Stimulated activated CD8-positive, alpha-beta memory T cell treated with anti-CD3 and anti-CD28 coated beads, Interleukin-15, amount 100 ng/mL, for 24 hours (primary cell): ENCODE data around the gene RPL3.
"Not testable (repeated sequence)": the region's sequence is repeated elsewhere in the genome, so short reads cannot be mapped to it uniquely, and the experiment has no call there.

ENCODE experiments used
- DNase-seq: peaks from one replicate; pipeline ENCODE4 v3.0.0-alpha.2; 2020; ENCODE audit warnings: low read depth

Gene RPL3

DNA sequence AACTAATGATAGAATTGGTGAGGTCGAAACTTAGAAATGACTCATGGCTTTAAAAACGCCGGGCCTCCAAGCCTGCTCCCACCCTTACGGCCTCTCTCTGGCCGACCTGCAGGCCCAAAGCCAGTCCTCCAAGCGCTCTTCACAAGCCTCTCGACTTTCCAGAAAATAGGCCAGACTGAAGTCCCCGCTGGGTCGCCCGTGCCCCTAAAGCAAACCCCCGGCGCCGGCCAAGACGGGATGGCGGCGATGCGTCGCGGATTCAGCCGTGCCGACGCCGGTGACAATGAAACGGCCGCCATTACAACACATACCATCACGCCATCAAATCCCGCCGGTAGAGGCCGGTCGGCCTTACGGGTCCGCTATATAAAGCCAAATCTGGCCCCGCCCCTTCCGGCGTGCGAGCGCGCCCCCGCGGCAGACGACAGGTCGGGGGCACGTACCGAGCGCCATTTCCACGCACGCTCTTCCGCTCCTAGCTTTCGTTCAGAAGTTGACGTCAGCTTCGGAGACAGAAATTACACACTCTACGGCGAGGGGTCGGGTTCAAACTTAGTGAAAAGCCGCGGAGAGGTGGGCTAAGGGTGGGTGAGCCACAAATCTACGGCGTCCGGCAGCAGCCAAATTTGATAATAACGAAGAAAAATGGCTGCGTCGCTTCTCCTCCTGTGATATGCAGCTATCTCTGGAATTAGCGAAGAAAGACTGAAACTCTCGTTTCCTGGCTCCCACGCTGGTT is at the start of gene RPL3:
RPL3 (minus strand) TSS at position 340 of the 739 bp plus-strand sequence; CDS start at position 314, 26 bp downstream.
- DNase-seq: peak; percentile 97

DNA sequence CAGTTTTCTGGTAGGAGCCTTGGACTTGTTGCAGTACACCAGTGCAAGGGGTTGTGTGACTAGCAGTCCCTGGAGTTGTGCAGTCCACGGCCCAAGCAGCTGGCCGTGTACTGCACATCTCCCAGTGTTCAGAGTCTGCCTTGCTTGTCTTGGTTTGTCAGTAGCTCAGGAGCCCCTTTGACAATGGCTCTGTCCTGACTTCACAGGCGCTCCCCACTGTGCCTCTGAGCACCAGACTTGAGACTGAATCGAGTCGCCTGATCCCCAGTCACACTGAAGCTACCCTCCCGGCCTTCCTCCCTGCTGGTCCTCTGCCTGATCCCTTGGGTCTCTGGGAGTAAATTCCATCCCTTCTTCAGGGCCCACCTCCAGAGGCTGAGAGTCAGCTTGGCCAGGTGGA is 49.8 kb upstream of the RPL3 start:
- no peak for DNase-seq

DNA sequence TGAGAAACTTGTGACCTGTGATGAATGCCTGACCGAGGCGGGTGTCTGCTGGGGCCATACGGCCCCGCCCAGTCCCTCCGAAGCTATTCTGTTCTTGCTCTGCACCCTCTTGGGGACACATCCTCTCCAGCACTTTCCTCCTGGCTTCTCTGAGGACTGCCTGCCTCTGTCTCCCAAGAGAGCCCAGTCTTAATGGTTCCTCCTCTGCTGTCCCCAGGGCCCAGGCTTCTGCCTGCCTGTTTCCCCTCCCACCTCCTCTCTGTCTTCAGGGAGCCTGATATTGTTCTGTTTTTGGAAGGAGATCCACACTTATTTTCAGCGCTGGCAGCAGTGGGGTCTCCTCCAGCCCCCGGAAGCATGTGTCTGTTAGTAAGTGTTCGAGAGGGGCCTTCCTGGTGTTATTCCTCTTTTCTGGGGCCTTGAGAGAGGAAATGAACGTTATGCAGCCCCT is 49.1 kb upstream of the RPL3 start:
- no peak for DNase-seq

DNA sequence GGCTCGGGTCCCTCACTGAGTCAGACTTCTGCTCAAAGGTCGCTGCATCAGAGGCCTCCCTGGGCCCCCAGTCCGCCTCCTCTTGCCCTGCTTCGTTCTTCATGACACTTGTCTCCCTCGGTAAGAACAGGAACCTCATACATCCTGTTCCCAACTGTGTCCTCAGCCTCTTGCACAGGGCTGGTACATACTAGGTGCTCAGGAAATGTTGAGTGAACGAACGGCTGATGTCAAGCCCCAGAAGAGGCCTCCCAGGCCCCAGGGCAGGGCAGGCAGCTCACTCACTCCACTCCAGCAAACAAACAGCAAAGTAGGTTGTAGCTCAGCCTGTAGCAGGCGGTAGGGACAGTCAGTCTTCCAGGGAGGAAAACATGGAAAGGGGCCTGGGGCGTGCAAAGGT is 47.6 kb upstream of the RPL3 start:
- no peak for DNase-seq

DNA sequence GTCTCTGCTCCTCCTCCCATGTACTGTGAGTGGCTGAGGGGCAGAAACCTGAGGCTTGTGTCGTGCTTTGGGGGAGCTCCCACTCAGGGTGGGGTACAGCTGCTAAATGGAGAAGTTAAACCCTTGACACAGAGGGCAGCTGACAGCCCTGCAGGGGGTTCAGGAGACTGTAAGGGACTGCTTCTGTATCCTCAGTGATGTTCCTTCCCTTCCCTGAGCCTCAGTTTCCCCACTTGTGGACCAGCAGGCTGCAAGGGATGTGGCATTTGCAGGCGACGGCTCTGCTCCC is 46.0 kb upstream of the RPL3 start:
- DNase-seq: no peak

DNA sequence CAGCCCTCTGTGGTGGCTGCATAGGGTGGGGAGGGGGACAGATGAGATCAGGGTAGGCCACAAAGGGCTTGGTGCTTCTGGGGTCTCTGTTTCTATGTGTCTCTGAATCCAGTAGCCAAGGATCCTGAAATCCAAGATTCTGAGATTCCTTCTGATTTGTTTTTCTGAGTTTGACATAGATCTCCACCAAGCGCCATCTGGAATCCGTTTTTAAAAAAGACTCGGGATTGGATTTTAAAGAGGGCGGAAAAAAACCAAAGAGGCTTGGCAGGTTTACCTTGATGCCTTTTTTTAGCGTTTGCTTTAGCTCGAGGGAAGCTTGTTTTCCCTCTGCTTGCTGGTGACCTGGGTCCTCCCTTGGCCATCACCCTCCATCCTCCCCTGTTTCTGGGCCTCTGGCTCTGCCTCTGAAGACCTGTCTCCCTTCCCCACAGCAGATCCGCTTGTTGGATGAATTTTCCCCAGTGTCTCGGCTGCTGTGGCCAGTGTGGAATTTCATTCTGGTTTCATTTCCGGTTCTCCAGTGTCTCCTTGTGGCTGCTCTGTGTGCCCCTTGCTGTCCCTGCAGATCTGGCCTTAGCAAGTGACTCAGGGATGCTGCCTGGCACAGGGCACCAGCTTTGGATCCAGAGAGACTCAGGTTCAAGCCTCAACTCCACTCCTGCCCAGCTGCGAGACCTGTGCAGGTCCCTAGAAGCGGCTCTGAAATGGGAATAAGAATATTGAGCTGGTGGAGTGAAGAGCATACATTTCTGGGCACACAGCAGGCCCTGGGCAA is 45.5 kb upstream of the RPL3 start:
- DNase-seq: no peak

DNA sequence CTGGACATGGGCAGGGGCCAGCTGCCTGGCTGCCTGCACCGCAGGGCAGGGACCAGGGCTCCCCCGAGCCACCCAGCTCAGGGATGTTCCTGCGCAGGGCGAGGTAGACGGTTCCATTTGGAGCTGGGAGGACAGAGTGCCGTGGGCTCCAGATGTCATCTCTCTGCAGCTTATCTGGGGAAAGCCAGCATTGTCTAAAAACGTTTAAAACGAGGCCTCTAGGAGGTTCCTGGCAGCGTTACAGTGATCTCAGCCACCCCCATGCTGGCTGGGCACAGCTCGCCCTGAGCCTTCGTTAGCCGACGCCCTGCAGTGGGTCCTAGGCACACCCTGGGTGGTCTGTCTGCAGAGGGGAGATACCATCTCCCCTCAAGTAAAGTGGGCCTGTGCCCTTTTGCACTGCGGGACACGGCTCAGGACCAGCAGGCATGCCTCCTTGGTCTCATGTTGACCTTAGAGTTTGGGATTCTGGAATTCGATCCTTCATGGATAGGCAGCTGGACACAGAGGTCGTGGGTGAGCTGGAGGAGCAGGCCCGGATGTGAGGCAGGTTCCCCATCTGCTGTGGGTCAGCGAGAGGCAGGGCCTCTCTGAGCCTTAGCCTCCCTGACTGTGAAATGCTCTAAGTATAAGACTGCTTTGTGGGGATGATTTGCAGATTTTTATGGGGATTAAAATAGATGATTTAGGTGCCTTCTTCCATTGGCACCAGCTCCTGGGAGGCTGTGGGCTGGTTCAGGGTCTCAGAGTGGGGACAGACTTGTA is 44.5 kb upstream of the RPL3 start:
- DNase-seq: no peak

DNA sequence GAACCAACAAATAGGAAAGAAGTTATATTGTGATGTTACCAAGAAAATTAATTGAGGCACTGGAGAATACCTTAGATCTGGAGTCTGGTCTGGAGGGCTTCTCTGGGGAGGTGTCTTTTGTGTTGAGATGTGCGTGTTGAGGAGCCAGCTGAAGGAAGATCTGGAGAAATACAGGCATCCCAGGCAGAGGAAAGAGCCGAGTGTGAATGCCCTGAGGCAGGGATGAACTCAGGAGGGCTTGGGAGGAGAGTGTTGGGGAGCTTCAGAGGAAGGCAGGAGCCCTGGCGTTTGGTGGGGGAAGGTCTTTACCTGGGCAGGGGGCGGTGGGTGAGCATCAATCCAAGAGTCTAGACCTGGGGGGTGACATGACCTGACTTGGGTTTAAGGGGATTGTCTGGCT is 43.5 kb upstream of the RPL3 start:
- no peak for DNase-seq

DNA sequence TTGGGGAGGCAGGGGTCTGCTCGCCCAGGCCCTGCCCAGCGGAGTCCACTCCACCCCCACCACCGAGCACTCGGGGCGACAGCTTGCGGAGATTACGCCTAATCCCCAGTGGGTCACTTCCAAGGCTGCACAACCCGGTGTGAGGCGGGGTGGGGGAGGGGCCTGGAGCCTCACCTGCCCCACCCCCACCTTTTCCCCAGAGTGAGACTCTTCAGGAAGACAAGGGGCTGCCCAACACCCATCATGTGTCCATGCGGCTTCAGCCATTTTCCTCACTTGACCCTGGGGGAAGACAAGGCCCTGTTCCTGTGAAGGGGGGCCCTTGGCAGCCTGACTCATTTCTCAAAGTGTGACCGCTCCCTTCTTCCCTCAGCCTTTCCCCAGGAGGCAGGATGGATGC is 42.8 kb upstream of the RPL3 start:
- no peak for DNase-seq

DNA sequence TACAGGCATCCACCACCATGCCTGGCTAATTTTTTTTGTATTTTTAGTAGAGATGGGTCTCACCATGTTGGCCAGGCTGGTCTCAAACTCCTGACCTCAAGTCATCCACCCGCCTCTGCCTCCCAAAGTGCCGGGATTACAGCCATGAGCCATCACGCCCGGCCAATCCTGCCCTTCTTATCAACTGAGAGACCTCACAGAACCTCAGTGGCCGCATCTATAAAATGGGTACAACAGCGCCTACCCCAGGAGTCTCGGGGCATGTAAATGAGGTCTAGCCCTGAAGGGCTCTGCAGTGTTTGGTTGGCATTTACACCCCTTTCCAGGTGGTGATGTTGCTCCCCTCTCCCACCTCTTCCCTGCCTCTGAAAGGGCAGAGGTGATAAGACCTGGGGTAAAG is 42.1 kb upstream of the RPL3 start:
- DNase-seq: no peak

DNA sequence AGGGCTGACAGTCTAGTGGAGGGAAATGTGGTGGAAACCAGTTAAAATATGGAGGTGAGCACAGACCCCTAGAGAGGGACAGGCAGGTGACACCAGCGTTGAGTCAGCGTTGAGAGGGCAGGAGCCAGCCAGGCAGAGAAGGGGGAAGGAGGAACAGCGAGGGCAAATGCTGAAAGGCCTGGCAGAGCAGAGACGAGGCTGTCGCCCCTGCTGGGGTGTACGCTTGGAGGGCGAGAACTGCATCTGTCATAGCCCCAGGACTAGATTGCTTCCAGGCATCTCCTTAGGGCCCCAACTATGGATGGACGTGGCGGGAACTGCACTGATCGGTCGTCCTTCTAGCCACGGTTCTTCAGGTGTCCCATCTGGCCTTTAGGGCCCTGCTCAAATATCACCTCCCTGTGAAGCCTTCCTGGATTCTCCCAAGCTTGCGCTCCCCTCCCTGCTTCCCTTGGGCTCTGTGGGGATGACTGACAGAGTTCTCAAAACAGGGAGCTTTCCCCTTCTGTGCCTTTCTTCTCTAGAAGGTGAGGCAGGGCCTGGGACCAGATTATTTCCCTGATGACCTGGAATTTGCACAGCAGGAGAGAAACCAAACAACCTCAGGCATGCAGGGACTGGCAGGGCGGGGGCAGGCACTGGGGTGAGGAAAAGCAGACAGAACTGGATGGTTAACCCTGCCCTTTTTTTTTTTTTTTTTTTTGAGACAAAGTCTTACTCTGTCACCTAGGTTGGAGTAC is 41.4 kb upstream of the RPL3 start:
- DNase-seq: no peak

DNA sequence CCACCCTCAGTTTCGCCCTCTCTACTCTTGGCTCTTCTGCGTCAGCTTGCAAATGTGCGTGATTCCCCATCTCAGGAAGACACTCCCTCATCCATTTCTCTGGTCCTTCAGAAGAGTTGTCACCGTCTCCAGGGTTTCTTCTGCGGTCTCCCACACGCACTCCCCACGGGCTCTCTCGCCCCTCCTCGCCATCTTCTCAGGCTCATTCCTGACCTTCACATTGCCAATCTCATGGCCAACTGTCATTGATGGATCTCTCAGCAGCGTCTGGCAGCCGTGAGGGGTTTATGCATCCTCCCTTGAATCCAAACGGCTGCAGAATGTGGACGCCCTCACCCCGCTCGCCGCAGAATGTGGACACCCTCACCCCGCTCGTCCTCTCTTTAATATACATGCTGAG is 40.8 kb upstream of the RPL3 start:
- DNase-seq: no peak

DNA sequence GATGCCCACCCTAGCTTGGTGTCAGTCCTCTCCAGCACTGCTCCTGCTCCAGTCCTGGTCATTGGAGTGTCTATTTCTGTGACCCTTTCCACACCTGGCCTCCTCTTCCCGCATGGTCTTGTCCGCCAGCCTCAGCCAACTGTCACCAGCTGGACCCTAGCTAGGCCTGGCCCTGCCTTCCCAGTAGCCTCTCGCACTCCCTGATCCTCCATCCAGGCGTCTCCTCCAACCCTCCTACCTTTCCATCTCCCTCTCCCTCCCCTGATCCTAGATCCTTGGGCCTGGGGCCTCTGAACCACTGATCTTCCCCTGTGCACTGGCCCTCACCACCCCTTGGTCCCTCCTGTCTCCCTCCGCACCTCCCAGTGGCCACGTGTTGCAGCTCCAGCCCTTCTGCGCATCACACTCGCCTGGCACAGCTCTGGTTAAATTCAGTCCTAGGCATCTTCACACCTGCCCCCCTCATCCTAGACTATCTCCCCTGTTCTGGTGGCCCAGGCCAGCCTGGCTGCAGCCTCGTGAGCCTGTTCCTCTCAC is 40.3 kb upstream of the RPL3 start:
- no peak for DNase-seq

DNA sequence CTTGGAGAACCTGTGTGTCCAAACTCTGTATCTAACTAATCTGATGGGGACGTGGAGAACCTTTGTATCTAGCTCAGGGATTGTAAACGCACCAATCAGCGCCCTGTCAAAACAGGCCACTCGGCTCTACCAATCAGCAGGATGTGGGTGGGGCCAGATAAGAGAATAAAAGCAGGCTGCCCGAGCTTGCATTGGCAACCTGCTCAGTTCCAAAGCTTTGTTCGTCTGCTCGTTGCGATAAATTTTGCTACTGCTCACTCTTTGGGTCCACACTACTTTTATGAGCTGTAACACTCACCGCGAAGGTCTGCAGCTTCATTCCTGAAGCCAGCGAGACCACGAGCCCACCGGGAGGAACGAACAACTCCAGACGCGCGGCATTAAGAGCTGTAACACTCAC is 38.8 kb upstream of the RPL3 start:
- DNase-seq: not testable (repeated sequence)

DNA sequence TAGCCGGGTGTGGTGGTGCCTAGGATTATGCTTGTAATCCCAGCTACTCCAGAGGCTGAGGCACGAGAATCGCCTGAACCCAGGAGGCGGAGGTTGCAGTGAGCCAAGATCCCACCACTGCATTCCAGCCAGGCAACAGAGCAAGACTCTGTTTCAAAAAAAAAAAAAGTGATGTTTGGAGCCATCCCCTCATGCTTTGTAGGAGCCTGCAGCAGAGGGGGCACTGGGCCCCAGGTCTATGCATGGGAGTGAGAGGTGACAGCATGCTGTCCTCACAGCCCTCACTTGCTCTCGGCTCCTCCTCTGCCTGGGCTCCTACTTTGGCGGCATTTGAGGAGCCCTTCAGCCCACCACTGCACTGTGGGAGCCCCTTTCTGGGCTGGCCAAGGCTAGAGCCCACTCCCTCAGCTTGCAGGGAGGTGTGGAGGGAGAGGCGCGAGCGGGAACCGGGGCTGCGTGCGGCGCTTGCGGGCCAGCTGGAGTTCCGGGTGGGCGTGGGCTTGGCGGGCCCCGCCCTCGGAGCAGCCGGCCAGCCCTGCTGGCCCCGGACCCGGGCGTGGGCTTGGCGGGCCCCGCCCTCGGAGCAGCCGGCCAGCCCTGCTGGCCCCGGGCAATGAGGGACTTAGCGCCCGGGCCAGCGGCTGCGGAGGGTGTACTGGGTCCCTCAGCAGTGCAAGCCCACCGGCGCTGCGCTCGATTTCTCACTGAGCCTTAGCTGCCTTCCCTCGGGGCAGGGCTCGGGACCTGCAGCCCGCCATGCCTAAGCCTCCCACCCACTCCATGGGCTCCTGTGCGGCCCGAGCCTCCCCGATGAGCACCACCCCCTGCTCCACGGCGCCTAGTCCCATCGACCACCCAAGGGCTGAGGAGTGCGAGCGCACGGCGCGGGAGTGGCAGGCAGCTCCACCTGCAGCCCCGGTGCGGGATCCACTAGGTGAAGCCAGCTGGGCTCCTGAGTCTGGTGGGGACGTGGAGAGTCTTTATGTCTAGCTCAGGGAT is 38.0 kb upstream of the RPL3 start:
- DNase-seq: not testable (repeated sequence)

DNA sequence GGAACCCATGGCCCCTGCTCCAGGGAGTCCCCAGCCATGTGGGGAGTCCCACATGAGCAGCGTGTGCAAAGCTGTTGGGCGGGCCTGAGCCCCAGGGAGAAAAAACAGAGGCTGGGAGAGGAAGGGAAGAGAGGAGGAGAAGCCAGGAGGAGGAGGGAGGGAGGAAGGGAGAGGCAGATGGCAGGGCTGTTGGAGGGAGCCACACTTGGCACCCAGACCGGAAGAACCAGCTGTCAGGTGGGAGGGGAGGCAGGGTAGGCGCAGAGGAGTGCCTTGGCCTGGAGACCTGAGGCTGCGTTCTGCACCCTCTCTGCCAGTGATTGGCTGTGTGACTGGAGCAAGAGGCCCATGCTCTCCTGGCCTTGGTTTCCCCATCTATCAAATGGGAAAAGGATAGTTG is 37.0 kb upstream of the RPL3 start:
- no peak for DNase-seq

DNA sequence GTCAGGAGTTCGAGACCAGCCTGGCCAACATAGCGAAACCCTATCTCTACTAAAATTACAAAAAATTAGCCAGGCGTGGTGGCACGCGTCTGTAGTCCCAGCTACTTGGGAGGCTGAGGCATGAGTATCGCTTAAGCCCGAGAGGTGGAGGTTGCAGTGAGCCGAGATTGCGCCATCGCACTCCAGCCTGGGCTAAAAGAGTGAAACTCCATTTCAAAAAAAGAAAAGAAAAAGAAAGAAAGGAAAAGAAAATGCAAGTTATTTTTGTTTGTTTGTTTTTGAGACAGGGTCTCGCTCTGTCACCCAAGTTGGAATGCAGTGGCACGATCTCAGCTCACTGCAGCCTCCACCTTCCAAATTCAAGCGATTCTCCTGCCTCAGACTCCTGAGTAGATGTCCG is 36.4 kb upstream of the RPL3 start:
- not testable (repeated sequence) for DNase-seq

DNA sequence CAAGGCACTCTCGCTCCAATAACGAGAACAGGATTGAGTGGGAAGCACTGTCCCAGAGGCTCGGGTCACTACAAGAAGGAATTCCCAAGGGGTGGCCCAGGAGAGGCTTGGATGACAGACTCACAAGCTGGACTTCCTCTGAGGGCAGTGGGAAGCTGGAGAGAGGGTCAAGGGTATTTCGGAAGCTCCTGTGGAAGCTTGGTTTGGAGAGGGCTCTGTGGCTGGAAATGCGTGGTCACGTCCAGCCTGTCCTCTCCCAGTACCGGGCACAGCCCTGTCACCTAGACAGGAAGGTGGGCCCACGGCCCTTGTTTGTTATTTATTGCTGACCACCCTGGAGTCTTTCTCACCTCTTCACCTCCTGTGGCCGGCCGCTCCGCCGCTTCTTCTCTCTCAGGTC is 35.7 kb upstream of the RPL3 start:
- DNase-seq: no peak

DNA sequence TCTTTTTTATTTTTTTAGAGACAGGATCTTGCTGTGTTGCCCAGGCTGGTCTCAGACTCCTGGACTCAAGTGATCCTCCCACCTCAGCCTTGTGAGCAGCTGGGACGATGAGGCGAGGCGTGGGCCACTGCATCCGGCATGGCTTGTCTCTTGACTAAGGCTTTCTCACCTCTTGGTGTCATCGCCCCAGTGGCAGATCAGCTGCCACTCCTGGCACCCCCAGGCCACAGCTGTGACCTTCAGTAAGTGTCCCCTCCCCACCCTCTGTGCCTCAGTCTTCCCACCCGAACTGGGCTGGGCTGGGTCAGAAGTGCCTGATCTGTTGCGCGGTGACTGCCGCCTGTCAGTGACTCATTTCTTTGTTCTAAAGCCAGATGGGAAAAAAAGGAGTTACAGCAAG is 33.9 kb upstream of the RPL3 start:
- no peak for DNase-seq

DNA sequence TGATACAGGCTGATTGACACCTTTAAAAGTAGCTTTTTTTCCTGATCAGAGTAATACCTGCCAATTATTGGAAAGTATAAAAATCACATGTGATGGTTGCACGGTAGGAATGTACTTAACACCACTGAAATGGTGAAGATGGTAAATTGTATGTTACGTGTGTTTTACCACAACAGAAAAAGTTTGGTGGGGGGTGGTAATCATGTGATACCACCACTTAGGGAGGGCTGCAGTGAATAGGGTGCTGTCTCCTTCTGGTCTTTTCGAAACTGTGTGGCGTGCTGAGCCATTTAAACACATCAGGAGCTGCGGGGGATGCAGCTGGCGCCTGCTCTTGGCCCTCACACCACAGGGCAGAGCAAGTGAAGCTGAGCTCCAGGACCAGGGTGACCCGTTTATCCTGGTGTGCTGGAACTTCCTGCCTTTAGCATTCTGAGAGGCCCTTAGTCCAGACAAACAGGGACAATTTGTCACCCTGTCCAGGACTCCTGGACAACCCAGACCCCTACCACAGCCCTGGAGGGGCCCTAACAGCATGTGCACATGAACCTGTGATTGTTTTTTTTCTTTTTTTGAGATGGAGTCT is 33.0 kb upstream of the RPL3 start:
- no peak for DNase-seq
